Measurements from ENCODE around the gene KRTAP26-1.

Gene KRTAP26-1

GRCh38 chr21:30336596-30336995 lies 16.5 kb upstream of the KRTAP26-1 start:
- Histone ChIP-seq H3K9ac (ENCODE audit: low read depth, low read length) (no peak overlapping the region), H3K4me1 (ENCODE audit: control insufficient read depth, insufficient read depth, low read length) (no peaks in the 10 kb centered on the region), H3K4me3 (ENCODE audit: low read length) (no peak overlapping the region), H3K9me3 (replicated peaks; ENCODE audit: low read length) (peaks cover 3% of the 10 kb centered on the region), H3K4me2 (ENCODE audit: low read length) (no peak overlapping the region), H3K27me3 (ENCODE audit: control insufficient read depth, insufficient read depth, low read length) (no peaks in the 10 kb centered on the region), H3K36me3 (ENCODE audit: insufficient read depth, low read length) (no peaks in the 10 kb centered on the region)

GRCh38 chr21:30333736-30334135 lies 13.6 kb upstream of the KRTAP26-1 start:
- Histone ChIP-seq H3K4me2 (ENCODE audit: low read length) (no peak overlapping the region), H3K9me3 (replicated peaks; ENCODE audit: low read length) (peaks cover 6% of the 10 kb centered on the region), H3K9ac (ENCODE audit: low read depth, low read length) (no peak overlapping the region), H3K36me3 (ENCODE audit: insufficient read depth, low read length) (no peaks in the 10 kb centered on the region), H3K27me3 (ENCODE audit: control insufficient read depth, insufficient read depth, low read length) (no peaks in the 10 kb centered on the region), H3K4me3 (ENCODE audit: low read length) (no peak overlapping the region), H3K4me1 (ENCODE audit: control insufficient read depth, insufficient read depth, low read length) (no peaks in the 10 kb centered on the region)

GRCh38 chr21:30332681-30333080 lies 12.6 kb upstream of the KRTAP26-1 start:
- Histone ChIP-seq H3K4me2 (ENCODE audit: low read length) (no peak overlapping the region), H3K9ac (ENCODE audit: low read depth, low read length) (no peak overlapping the region), H3K4me1 (ENCODE audit: control insufficient read depth, insufficient read depth, low read length) (no peaks in the 10 kb centered on the region), H3K27me3 (ENCODE audit: control insufficient read depth, insufficient read depth, low read length) (no peaks in the 10 kb centered on the region), H3K36me3 (ENCODE audit: insufficient read depth, low read length) (no peaks in the 10 kb centered on the region), H3K4me3 (ENCODE audit: low read length) (no peak overlapping the region), H3K9me3 (replicated peaks; ENCODE audit: low read length) (peaks cover 11% of the 10 kb centered on the region)

GRCh38 chr21:30329203-30329875 lies 9.2 kb upstream of the KRTAP26-1 start:
- Histone ChIP-seq H3K36me3 (ENCODE audit: insufficient read depth, low read length) (no peaks in the 10 kb centered on the region), H3K4me1 (ENCODE audit: control insufficient read depth, insufficient read depth, low read length) (no peaks in the 10 kb centered on the region), H3K4me3 (ENCODE audit: low read length) (no peak overlapping the region)

GRCh38 chr21:30326390-30326789 lies 6.3 kb upstream of the KRTAP26-1 start:
- H3K36me3 ChIP-seq (ENCODE audit: insufficient read depth, low read length) = no peaks in the 10 kb centered on the region
- H3K4me3 ChIP-seq (ENCODE audit: low read length) = no peak overlapping the region
- H3K4me2 ChIP-seq (ENCODE audit: low read length) = no peak overlapping the region
- peaks cover 16% of the 10 kb centered on the region for H3K9me3 ChIP-seq (replicated peaks; ENCODE audit: low read length)
- H3K27me3 ChIP-seq (ENCODE audit: control insufficient read depth, insufficient read depth, low read length) = no peaks in the 10 kb centered on the region
- H3K4me1 ChIP-seq (ENCODE audit: control insufficient read depth, insufficient read depth, low read length) = no peaks in the 10 kb centered on the region
- no peak overlapping the region for H3K9ac ChIP-seq (ENCODE audit: low read depth, low read length)

More at GRCh38 chr21:30329203-30329875, 9.2 kb upstream of the KRTAP26-1 start:
- Histone ChIP-seq H3K4me2 (ENCODE audit: low read length) (no peak overlapping the region), H3K9me3 (replicated peaks; ENCODE audit: low read length) (peaks cover 16% of the 10 kb centered on the region), H3K27me3 (ENCODE audit: control insufficient read depth, insufficient read depth, low read length) (no peaks in the 10 kb centered on the region), H3K9ac (ENCODE audit: low read depth, low read length) (no peak overlapping the region)

- Histone ChIP-seq H3K4me2 (ENCODE audit: low read length) (no peak overlapping the region), H3K9me3 (replicated peaks; ENCODE audit: low read length) (peaks cover 12% of the 10 kb centered on the region), H3K36me3 (ENCODE audit: insufficient read depth, low read length) (no peaks in the 10 kb centered on the region), H3K4me1 (ENCODE audit: control insufficient read depth, insufficient read depth, low read length) (no peaks in the 10 kb centered on the region), H3K27me3 (ENCODE audit: control insufficient read depth, insufficient read depth, low read length) (no peaks in the 10 kb centered on the region), H3K9ac (ENCODE audit: low read depth, low read length) (no peak overlapping the region), H3K4me3 (ENCODE audit: low read length) (no peak overlapping the region)
Observed at GRCh38 chr21:30315701-30316100, 4.4 kb downstream of the KRTAP26-1 start.

GRCh38 chr21:30306884-30307283 lies 13.2 kb downstream of the KRTAP26-1 start:
- Histone ChIP-seq H3K9me3 (replicated peaks; ENCODE audit: low read length) (no peaks in the 10 kb centered on the region), H3K4me1 (ENCODE audit: control insufficient read depth, insufficient read depth, low read length) (no peaks in the 10 kb centered on the region), H3K9ac (ENCODE audit: low read depth, low read length) (no peak overlapping the region), H3K36me3 (ENCODE audit: insufficient read depth, low read length) (no peaks in the 10 kb centered on the region), H3K27me3 (ENCODE audit: control insufficient read depth, insufficient read depth, low read length) (no peaks in the 10 kb centered on the region), H3K4me3 (ENCODE audit: low read length) (no peak overlapping the region), H3K4me2 (ENCODE audit: low read length) (no peak overlapping the region)

- no peak overlapping the region for H3K9ac ChIP-seq (ENCODE audit: low read depth, low read length)
- no peaks in the 10 kb centered on the region for H3K27me3 ChIP-seq (ENCODE audit: control insufficient read depth, insufficient read depth, low read length)
- no peaks in the 10 kb centered on the region for H3K9me3 ChIP-seq (replicated peaks; ENCODE audit: low read length)
- H3K4me2 ChIP-seq (ENCODE audit: low read length) = no peak overlapping the region
- H3K4me3 ChIP-seq (ENCODE audit: low read length) = no peak overlapping the region
- no peaks in the 10 kb centered on the region for H3K36me3 ChIP-seq (ENCODE audit: insufficient read depth, low read length)
- no peaks in the 10 kb centered on the region for H3K4me1 ChIP-seq (ENCODE audit: control insufficient read depth, insufficient read depth, low read length)
Observed at GRCh38 chr21:30305136-30305535, 15.0 kb downstream of the KRTAP26-1 start.

GRCh38 chr21:30289215-30289614 lies 30.9 kb downstream of the KRTAP26-1 start, which contains the start of gene KRTAP25-1:
KRTAP25-1 (minus strand) TSS chr21:30289514; CDS start chr21:30289490, 24 bp downstream.
- Histone ChIP-seq H3K36me3 (ENCODE audit: insufficient read depth, low read length) (no peaks in the 10 kb centered on the region), H3K4me3 (ENCODE audit: low read length) (no peak within 1 kb of the TSS), H3K9ac (ENCODE audit: low read depth, low read length) (no peak within 1 kb of the TSS), H3K4me1 (ENCODE audit: control insufficient read depth, insufficient read depth, low read length) (no peaks in the 10 kb centered on the region), H3K4me2 (ENCODE audit: low read length) (no peak within 1 kb of the TSS), H3K9me3 (replicated peaks; ENCODE audit: low read length) (peaks cover 10% of the 10 kb centered on the region), H3K27me3 (ENCODE audit: control insufficient read depth, insufficient read depth, low read length) (no peaks in the 10 kb centered on the region)

- peaks cover 8% of the 10 kb centered on the region for H3K9me3 ChIP-seq (replicated peaks; ENCODE audit: low read length)
- no peaks in the 10 kb centered on the region for H3K36me3 ChIP-seq (ENCODE audit: insufficient read depth, low read length)
- no peaks in the 10 kb centered on the region for H3K4me1 ChIP-seq (ENCODE audit: control insufficient read depth, insufficient read depth, low read length)
Observed at GRCh38 chr21:30282850-30283249, 37.3 kb downstream of the KRTAP26-1 start, which contains the start of gene KRTAP24-1. KRTAP24-1 (minus strand) TSS chr21:30282950; CDS start chr21:30282932, 18 bp downstream.

GRCh38 chr21:30271611-30272010 lies 48.5 kb downstream of the KRTAP26-1 start:
- Histone ChIP-seq H3K9me3 (replicated peaks; ENCODE audit: low read length) (peaks cover 11% of the 10 kb centered on the region), H3K4me2 (ENCODE audit: low read length) (no peak overlapping the region)

More at GRCh38 chr21:30282850-30283249, 37.3 kb downstream of the KRTAP26-1 start, which contains the start of gene KRTAP24-1:
- no peak within 1 kb of the TSS for H3K4me3 ChIP-seq (ENCODE audit: low read length)
- H3K9ac ChIP-seq (ENCODE audit: low read depth, low read length) = no peak within 1 kb of the TSS
- no peak within 1 kb of the TSS for H3K4me2 ChIP-seq (ENCODE audit: low read length)
- H3K27me3 ChIP-seq (ENCODE audit: control insufficient read depth, insufficient read depth, low read length) = no peaks in the 10 kb centered on the region

GRCh38 chr21:30271156-30271555 lies 49.0 kb downstream of the KRTAP26-1 start:
- Histone ChIP-seq H3K9ac (ENCODE audit: low read depth, low read length) (no peak overlapping the region), H3K4me3 (ENCODE audit: low read length) (no peak overlapping the region), H3K4me1 (ENCODE audit: control insufficient read depth, insufficient read depth, low read length) (no peaks in the 10 kb centered on the region), H3K9me3 (replicated peaks; ENCODE audit: low read length) (peaks cover 11% of the 10 kb centered on the region), H3K27me3 (ENCODE audit: control insufficient read depth, insufficient read depth, low read length) (no peaks in the 10 kb centered on the region), H3K36me3 (ENCODE audit: insufficient read depth, low read length) (no peaks in the 10 kb centered on the region), H3K4me2 (ENCODE audit: low read length) (no peak overlapping the region)

More at GRCh38 chr21:30271611-30272010, 48.5 kb downstream of the KRTAP26-1 start:
- no peak overlapping the region for H3K9ac ChIP-seq (ENCODE audit: low read depth, low read length)
- no peaks in the 10 kb centered on the region for H3K27me3 ChIP-seq (ENCODE audit: control insufficient read depth, insufficient read depth, low read length)
- H3K4me1 ChIP-seq (ENCODE audit: control insufficient read depth, insufficient read depth, low read length) = no peaks in the 10 kb centered on the region
- no peak overlapping the region for H3K4me3 ChIP-seq (ENCODE audit: low read length)
- H3K36me3 ChIP-seq (ENCODE audit: insufficient read depth, low read length) = no peaks in the 10 kb centered on the region
